H1 (cell line): Measurements from ENCODE around the gene SLC46A3. TPM values are rescaled to one million over a fixed set of nuclear protein-coding genes. Genes with fewer than 3 reads are reported as not detected.

ENCODE experiments used
- CHD2 ChIP-seq: IDR thresholded peaks from 2 replicates; pipeline ENCODE4 v1.6.1; 2012; ENCODE audit warnings: low read length, improper control_type of control experiment
- CHD7 ChIP-seq: fragments of 300-600 bp; sonication (generic); IDR thresholded peaks from 2 replicates; pipeline ENCODE4 v1.7.1; 2012; ENCODE audit warnings: low read length, moderate library complexity, mild to moderate bottlenecking, inconsistent platforms; ENCODE audit not compliant: insufficient replicate concordance
- KDM1A ChIP-seq: fragments of 200-600, 300-600 bp; sonication (generic); IDR thresholded peaks from 2 replicates; pipeline ENCODE4 v1.7.1; 2016; ENCODE audit warnings: mild to moderate bottlenecking, low read length, borderline replicate concordance
- SIN3A ChIP-seq, 2 experiments: IDR thresholded peaks in 1 of 2; conservative IDR thresholded peaks in 1 of 2; 2 replicates each; pipeline ENCODE4 v1.6.1; 2011 to 2012; ENCODE audit warnings: low read length in 2 of 2, improper control_type of control experiment in 1 of 2, low read depth in 1 of 2, mild to moderate bottlenecking in 1 of 2
- SUZ12 ChIP-seq: fragments of 200-600 bp; sonication (generic); IDR thresholded peaks from 2 replicates; pipeline ENCODE4 v1.6.1; 2012; ENCODE audit warnings: mild to moderate bottlenecking, inconsistent platforms, low read length, moderate library complexity, mixed read lengths
- polyA plus RNA-seq, 7 experiments: library from polyadenylated mRNA; depleted of rRNA in 3 of 7; stranded (reverse) in 5 of 7; unstranded in 2 of 7; fragments of >200 nt in 5 of 7; fragments of 200-250 nt in 2 of 7; gene quantifications; 1 replicate in 5 of 7; 2 replicates in 1 of 7; 4 replicates in 1 of 7; pipeline versions ENCODE4 v1.2.1 to v1.2.3, GENCODE V29; 2011 to 2013; ENCODE audit warnings: missing spikeins in 2 of 7, mixed read lengths in 2 of 7
- total RNA-seq: library from RNA; stranded (reverse); fragmentation: NEBNext Ultra II Directional; extraction: Animal tissue kit (Norgen Biotek cat#: 25700); gene quantifications from 2 replicates; pipeline ENCODE4 v1.2.1, GENCODE V29; 2021

Gene SLC46A3
- total and polyA plus RNA-seq, 2 of the 8 experiments (the other 6 are each of a cell fraction or from before 2014, with no cell fraction given), result 0.39 to 0.67 TPM

DNA sequence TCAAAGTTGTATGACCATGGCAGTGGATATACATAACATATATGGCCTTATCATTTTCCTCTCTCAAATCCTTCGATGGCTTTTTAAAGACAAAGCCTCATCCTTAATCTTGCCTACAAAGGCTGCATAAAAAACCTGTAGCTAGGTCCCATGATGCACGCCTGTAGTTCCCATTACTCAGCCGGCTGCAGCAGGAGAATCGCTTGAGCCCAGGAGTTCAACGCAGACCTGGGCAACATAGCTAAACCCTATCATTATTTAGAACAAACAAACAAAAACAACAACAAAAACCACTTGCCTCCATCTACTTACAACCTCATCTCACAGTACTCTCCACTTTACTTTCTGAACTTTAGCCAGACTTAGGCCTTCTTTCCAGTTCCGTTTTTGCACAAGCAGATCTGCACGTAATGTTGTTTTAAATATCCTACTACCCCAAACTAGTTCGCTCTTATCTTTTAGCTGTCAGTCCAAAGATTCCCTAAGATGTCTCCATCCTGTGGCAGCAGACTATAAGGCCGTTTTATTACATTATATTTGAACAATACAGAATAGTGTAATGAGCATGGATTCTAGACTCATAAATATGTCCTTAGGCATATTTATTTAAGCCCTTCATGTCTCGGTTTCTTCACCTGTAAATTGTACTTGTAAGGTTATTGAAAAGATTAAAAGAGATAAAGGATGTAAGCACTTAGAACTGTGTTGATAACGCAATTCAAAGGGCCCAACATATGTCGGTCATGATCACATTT is 60.8 kb downstream of the SLC46A3 start (continued):
- TF ChIP-seq CHD7, result no peak
- no peak for TF ChIP-seq KDM1A
- no peak for TF ChIP-seq SUZ12
- no peak for TF ChIP-seq SIN3A (conservative IDR thresholded peaks at IDR 0.05 in 1 of 2, IDR thresholded peaks at IDR 0.05 in 1 of 2; ENCODE audit: low read depth in 1 of 2, low read length in 2 of 2)
- TF ChIP-seq CHD2, result no peak
